NT2/D1 (cell line): Measurements from ENCODE around the gene ADGRF4.

Experiments used
- SUZ12 ChIP-seq: IDR thresholded peaks from 2 replicates; pipeline ENCODE4 v1.6.1; 2011; ENCODE audit not compliant: insufficient read length, insufficient read depth; ENCODE audit errors: extremely low read depth
- YY1 ChIP-seq: IDR thresholded peaks from 2 replicates; pipeline ENCODE4 v1.6.1; 2011; ENCODE audit not compliant: insufficient read length, insufficient read depth
- ZNF274 ChIP-seq: IDR thresholded peaks from 2 replicates; pipeline ENCODE4 v1.6.1; 2011; ENCODE audit warnings: mild to moderate bottlenecking, low read depth, low read length

GRCh38 chr6:47690214-47690613 is 8.2 kb upstream of the ADGRF4 start:
- TF ChIP-seq ZNF274 (no peak), YY1 (no peak), SUZ12 (no peak)
